RPMI7951 (cell line): Measurements from ENCODE around the gene SMIM34. TPM values are rescaled to one million over a fixed set of nuclear protein-coding genes. Genes with fewer than 3 reads are reported as not detected.
"Not testable (repeated sequence)": the region's sequence is repeated elsewhere in the genome, so short reads cannot be mapped to it uniquely, and the experiment has no call there.

ENCODE experiments used
- DNase-seq: peaks from one replicate; pipeline ENCODE4 v3.0.0-alpha.2; 2012; ENCODE audit warnings: low read depth
- total RNA-seq: library from RNA; depleted of rRNA; stranded (reverse); fragments of >200 nt; shearing (Covaris generic); gene quantifications from 2 replicates; pipeline ENCODE4 v1.2.3, GENCODE V29; 2014; rRNA removed

Gene SMIM34
- total RNA-seq, 1 experiment from 2014 or later = not detected

DNA sequence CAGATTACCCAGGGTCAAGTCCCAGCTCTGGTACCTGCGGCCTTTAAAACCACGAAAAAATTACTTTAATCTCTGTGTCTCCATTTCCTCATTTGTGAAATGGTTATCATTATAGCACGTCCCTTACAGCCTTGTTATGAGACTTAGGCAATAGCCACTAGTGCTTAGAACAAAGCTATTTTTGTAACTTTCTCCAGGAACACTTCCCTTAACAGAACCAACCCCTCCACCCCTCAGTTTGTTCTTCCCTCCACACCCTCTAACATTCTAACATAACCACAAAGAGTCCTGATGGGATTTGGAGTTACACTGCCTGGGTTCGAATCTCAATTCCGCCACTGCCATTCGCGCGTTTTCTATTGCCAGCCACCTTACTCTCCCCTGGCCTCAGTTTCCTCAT is 49.3 kb downstream of the SMIM34 start:
- not testable (repeated sequence) for DNase-seq

DNA sequence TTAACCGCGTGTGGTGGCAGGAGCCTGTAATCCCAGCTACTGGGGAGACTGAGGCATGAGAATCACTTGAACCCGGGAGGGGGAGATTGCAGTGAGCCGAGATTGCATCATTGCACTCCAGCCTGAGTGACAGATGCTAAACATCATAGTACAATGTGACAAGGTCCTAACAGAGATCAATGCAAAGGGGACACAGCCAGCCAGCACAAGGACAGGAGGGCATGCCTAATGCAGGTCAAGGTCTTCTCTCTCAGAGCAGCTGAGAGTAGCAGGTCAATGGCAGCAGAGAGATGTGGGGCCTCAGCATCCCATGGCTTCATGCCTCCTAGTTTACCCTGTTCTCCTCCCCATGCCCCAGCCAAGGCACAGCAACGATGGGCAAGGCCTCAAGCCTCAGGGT is 51.4 kb downstream of the SMIM34 start:
- DNase-seq = no peak

DNA sequence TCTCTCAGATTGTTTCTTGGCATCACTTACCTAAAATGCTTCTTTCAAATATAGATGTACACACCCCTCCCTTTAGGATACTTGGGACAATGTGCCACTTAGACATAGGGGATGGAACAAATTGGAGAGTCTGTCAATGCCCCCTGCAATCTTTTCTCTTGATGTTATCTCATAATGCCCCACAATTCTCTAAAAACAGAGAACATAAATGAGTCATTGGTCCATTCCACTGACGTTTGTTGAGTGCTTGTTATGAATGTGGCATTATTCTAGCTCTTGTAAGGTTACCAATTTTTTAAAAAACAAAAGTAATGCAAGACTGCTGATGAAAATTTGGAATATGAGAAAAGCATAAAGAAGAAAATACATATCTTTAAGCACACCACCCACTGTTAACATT is 54.0 kb downstream of the SMIM34 start:
- no peak for DNase-seq

Other genes with a start within 250 kb of the SMIM34 start
- not detected in 2 replicates for gene KCNE2, start 59.9 kb downstream of the SMIM34 start, total RNA-seq
- 1.4 and 21.3 TPM in 2 replicates for gene SMIM11, start 48.4 kb downstream of the SMIM34 start, total RNA-seq
- gene KCNE1, start 88.3 kb upstream of the SMIM34 start, total RNA-seq = not detected in 2 replicates
- gene RCAN1, start 191.2 kb upstream of the SMIM34 start, total RNA-seq = 39.7 and 43.9 TPM in 2 replicates
- gene CLIC6, start 245.0 kb upstream of the SMIM34 start, total RNA-seq = not detected in 2 replicates